NCI-H774 (cell line): Measurements from ENCODE around the gene PLOD2.

Experiments used
- DNase-seq: peaks from one replicate; lab custom pipeline; 2025; lab: John Stamatoyannopoulos, UW

Gene PLOD2

DNA sequence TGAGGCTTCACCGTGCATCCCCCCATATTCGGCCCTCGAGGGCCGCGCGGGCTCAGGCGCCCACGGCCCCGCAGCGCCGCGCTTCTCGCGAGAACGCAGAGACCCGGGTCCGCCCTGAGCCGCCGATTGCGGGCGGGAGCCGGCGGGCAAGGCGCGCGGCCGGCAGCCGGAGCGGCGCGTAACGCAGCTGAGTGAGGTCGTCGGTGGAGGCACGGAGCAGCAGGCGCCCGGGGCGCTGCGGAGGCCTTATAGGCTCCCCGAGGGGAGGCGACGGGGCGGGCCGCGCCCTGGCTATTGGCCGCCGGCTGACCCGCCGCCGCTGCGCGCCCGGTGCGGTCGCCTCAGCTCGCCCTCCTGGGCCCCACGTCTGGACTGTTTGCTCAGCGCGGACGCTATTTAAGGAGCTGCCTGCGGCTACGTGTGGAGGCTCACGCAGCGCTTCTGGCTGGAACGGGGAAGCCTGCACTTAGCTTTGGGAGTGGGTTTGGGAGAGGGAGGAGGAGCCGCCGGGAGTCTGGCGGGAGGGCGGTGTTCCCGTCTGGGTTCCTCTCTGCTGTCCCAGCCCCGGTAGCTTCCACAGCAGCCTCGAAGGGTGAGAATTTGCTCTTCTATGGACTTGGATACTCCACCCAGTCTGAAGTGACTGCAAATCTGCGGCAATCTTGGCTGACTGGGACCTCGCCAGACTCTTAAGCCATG, at the start of gene PLOD2:
PLOD2 (minus strand) TSS at position 221 of the 699 bp plus-strand sequence; CDS start at position 26, 195 bp downstream.
- DNase-seq, result peak; percentile 95

DNA sequence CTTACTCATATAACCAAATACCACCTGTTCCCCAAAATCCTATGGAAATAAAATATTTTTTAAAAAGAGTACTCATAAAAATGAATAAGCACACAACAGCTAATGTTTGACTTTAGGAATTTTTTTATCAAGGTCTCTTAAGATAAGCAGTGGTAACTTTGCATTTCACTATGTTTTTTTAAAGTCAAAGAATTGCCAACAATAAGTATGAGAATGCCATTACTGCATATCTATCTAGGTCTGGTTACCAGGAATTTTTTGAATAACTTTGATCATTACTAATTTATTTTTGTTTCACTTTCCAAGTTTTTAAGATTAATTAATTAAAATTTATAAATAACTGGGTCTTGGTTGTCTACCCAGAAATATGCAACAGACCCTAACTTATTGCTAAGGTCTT, 48.4 kb upstream of the PLOD2 start:
- DNase-seq, result no peak

- no peak for DNase-seq
These were observed 42.8 kb upstream of the PLOD2 start for GRCh38 chr3:146203776-146204175.

DNA sequence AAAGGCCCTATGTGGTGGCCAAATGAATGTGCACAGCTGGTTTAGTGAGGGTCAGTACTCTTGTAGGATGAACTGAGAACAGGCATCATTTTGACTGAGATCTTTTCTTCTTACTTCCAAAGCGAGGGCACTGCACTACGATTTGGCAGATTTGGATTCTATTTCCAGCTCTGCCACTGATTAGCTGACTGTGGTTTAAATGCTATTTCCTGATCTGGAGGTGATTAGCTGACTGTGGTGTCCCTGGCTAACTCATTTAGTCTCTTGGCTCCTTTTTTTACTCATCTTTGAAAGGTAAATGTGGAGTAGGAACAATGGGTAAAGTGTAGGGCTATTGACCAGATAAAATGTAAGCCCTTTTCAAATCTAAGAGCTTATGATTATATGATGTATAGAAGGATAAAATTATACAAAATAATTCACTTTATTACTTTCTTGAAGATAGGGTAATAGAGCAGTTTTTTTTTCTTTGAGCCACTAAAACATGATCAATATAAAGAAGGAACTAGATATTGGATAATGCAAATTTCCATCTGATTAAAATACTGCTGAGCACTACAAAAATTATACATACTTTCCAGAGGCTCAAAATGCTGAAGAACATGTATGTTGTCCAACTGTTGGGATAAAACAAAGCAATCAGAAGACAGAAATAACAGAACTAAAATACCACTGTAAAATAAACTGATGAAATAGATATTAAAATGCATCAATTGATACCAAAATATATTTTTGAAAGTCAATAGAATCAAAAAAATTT, 39.7 kb upstream of the PLOD2 start:
- DNase-seq, result no peak

GRCh38 chr3:146199762-146200161, 38.8 kb upstream of the PLOD2 start:
- DNase-seq, result no peak

GRCh38 chr3:146196789-146197188, 35.8 kb upstream of the PLOD2 start:
- DNase-seq, result no peak

- DNase-seq, result no peak
These were observed 34.6 kb upstream of the PLOD2 start for GRCh38 chr3:146195605-146196004.

- DNase-seq, result no peak
These were observed 34.0 kb upstream of the PLOD2 start for GRCh38 chr3:146195030-146195429.

GRCh38 chr3:146191051-146191450, 30.1 kb upstream of the PLOD2 start:
- no peak for DNase-seq

DNA sequence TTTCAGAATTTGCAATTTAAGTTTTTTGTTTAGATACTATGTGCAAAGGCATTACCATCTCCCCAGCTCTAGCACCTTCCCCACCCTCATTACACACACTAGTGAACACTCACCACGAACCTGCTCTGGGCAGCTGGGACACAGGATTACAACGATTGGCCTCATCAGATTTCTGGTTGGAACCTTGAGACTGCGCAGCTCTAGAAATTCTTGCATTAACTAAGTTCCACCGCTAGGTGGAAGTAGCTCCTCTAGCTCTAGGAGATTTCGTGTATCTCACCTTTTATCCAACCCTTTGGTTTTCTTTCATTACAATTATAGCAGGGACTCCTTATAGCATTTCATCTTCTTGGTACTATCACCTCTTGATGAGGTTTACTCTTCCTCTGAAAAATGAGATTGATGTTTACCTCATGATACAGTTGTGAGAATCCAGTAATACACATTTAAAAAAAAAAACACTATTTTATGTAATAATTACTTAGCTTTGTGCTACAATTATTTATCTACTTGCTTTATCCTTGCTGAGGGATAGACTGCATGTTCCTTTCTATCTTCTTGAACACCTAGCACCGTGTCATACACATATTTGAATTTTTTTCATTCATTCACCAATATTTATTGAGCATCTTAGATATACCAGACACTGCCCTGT, 28.7 kb upstream of the PLOD2 start:
- no peak for DNase-seq

DNA sequence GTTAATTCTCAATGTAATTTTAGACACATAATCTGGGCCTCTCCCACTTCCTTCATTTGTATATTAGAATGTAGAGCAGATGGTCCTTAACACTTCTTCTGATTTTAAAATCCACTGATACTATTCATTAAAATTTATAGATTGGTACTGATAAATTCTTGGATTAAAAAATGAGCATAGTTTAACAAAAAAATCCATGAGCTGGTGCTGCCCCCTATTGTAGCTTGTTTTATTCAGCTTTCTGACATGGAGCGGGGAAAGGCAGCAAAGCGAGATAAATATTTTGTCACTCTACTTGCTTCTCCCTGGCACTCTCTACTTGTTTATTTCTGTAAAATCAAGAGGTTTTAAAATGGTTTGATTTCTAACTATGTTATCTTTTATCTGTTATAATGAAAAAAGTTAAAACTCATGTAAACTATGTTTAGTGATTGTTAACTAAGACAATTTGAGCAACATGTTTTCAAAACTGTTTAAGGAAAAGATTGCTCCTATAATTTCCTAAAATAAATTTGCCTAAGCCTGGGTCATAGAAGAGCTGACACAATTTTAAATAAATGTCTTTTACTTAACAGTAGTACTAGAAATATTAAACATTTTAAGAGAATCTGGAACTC, 26.5 kb upstream of the PLOD2 start:
- DNase-seq, result peak; percentile 21

GRCh38 chr3:146184241-146185015, 23.4 kb upstream of the PLOD2 start:
- peak; percentile 11 for DNase-seq

GRCh38 chr3:146181216-146181615, 20.2 kb upstream of the PLOD2 start:
- no peak for DNase-seq

- no peak for DNase-seq
These were observed 19.4 kb upstream of the PLOD2 start for GRCh38 chr3:146180376-146180775.

DNA sequence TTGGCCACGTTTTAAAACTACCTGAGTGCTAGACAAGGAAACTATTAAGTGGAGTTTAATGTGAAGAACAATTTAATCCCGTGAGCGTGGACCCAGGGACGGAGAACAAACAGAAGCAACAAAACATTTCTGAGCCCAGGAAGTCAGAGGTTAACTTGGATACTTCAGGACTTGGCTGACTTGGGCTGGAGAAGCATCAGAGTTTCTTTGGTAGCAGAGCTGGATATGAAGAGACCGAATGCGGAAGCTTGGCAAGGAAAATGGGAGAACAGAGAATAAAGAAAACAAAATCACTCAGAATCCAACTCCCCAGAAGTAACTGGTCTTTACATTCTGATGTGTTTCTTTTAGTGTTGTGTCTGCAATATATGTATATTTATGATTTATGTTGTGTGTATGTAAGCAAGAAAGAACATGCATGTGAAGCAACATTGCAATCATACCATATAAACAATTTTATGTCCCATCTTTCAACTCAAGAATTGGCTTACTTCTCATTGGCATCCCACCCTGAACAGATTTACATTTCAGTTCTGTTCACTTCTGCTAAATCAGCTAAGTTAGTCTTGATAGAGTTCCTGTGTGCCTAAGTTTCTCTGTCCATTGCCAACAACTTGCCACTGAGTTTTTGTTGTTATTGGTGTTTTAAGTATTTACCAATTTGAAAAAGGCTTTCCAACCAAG, 17.2 kb upstream of the PLOD2 start:
- DNase-seq, result no peak

- no peak for DNase-seq
These were observed 16.5 kb upstream of the PLOD2 start for GRCh38 chr3:146177519-146177918.

- DNase-seq, result no peak
These were observed 16.1 kb upstream of the PLOD2 start for GRCh38 chr3:146177072-146177471.

DNA sequence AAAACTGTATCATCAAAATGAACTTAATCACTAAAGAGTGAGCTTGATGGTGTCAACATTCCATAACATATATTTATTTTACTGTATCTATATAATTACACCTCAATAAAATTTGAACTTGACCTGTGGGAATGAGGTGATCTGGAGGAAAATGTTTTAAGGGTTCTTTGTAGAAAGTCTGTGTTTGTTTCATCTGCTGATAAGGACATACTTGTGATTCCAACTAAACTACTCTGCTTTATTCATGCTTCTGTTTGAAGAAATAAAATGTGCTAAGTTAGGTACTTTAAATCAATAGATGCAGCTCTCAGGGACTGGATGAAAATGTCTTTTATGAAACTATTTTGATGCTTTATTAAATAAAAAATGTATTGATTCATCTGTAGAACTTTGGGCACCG, 11.6 kb upstream of the PLOD2 start:
- no peak for DNase-seq

GRCh38 chr3:146170591-146170990, 9.6 kb upstream of the PLOD2 start:
- DNase-seq, result no peak

GRCh38 chr3:146169891-146170290, 8.9 kb upstream of the PLOD2 start:
- no peak for DNase-seq

DNA sequence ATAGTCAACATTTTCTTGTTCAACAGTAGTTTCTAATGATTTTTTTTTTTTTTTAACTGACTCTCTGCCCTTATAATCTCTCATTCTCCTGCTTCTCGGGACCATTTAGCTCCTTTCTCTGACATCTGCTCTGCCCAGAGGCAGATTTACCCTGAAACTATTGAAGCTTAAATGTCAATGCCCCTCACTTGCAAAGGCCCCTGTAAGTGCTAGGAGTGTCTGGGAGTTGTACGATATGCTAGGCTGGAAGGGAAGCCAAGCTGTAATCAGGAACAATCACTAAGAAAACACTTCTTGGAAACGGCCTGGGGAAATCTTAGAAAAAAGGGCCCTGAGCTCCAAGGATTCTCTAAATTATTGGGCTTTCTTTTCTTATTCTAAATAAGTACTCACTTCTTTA, 5.8 kb upstream of the PLOD2 start:
- DNase-seq, result no peak
